Stimulated activated CD4-positive, alpha-beta T cell treated with anti-CD3 and anti-CD28 coated beads, Interleukin-1b, Interleukin-23, amount 100 ng/mL, for 1 hour (primary cell): ENCODE measurements around the gene PIK3R1.

Source experiments
- DNase-seq, 2 donors: peaks; one replicate each; pipeline ENCODE4 v3.0.0-alpha.2; 2020; ENCODE audit warnings: low read depth in 2 of 2

The PIK3R1 gene

DNA sequence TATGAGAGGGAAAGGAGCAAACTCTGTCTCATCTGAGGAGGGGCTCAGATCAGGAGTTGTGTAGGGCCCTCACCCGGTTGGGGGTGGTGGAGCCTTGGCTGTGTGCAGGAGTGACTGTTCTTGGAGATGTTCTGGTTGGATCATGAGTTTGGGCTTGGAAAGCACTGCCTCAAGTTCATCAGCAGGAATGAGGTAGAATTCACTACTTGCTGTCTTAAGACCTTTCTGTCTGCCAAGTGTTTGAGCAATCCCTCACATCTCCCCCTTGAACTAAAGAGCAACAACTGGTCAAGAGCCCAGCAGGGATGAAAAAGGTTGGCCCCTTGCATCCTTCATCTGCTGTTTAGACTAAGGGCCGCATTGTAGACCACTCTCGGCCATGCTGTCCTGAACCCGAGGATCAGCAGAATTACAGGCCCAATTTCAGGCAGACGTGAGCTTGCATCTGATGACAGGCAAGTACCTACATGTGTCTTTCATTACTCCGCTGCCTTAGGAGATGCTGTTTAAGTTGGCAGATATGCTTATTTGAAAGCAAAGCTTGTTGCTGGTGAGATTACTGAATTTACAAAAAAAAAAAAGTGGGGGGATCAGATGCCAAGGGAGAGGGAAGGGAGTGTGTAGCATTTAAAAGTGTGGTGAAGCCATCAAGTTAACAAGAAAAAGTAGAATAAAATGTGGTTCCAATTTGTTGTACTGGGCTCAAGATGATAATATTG lies 36.4 kb downstream of the PIK3R1 start:
- no peak for DNase-seq

DNA sequence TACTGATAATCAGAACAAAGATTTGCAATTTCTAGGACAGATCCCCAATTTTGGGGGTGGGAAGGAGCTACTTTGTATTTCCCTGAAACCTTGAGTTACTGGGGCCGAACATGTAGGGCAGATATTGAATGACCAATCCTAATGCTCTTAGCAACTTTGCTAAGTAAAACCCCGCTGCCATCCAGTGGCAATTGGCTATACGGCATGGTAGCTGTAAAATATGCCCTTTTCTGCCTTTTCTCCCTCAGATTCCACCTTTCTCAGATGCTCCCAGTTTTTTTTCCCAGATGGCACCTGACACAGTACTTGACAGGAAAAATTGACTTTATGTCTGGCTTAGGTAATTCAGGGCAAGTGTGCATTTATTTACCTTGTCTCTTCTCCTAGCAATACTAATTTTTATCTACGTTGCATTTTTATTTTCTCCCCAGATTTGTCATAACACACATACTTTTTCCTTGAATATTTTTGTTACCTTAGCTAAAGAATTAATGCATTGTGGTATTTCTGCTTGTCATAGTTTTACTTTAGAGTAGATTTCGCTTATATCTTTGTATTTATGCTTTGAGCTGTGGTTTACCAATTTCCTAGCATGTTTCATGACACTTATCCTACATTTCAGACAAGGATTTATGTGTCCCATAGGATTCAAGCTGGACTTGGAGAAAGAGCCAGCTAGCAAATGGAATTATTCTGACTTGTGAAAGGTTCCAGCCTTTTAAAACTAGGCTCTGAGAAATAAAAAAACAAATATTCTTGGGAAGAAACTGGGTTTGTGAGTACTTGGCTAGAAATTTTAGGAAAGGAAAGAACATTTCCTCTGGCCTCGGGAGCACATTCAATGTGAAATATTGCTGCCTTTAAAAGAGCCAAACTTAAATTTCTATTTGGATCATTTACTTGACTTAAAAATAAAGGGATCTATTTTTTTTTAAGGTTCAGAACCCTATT lies 37.4 kb downstream of the PIK3R1 start:
- DNase-seq, result peak in 1 of 2 donors; percentile 11

DNA sequence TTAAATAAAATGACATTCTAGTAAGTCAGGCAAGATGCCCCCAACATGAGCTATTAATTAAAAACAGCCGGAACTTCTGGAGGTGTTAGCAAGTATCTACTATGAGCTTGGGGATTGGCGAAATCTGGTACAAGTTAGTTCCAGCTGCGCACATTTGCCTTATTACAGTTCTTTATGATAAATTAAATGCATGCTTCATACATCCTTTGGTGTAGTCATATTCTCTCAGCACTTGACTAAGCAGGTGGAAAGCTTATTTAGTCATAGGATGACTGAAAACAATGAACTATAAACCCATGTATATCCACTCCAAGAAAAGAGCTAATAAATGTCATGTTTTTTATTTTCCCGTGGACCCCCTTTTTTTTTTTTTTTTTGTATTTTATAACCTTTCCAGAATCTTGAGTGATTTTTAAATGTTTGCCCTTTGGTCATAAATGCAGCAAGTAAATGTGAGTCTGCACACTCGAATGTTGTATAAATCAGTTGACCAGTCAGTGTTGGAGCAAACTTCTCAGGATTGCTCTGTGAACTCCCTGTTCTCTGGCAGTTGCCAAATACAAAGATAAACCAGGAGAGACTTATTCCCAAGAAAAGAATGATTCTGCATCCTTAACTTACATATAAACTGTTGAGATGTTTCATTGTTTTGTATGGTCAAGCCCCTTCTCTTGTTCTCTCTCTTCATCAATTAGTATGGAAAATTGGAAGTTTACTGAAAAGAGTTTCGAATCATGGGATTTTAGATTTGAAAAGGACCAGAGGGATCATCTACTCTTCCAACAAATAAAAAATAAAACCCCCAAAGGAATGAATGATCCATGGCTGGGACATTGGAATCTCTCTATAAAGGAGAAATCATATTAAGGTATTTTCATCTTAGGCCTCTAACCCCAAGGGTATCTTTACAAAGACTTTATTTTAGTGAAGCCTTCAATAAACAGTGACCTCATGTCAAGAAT lies 38.3 kb downstream of the PIK3R1 start:
- no peak for DNase-seq

DNA sequence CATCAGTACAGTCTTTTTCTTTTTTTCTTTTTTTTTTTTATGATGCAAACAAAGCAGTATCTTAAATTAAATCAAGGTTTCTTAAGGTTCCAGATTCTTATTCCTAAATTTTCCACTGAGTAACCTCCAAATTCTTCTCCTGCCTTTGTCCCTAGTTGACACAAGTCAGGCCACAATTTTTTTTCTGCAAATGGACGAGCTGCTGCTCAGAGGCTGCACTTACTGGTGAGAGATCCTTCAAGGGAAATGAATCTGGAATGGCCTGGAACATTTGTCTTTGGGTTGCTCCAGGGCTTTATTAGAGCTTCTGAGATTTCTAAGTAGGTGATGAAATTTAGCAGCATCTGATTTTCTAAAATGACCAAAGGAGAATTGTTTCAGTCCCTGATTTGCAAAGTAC lies 39.3 kb downstream of the PIK3R1 start:
- DNase-seq, result no peak

- no peak for DNase-seq
Observed at GRCh38 chr5:68255305-68256120, 40.0 kb downstream of the PIK3R1 start.

GRCh38 chr5:68257210-68257609 lies 41.7 kb downstream of the PIK3R1 start:
- no peak for DNase-seq

DNA sequence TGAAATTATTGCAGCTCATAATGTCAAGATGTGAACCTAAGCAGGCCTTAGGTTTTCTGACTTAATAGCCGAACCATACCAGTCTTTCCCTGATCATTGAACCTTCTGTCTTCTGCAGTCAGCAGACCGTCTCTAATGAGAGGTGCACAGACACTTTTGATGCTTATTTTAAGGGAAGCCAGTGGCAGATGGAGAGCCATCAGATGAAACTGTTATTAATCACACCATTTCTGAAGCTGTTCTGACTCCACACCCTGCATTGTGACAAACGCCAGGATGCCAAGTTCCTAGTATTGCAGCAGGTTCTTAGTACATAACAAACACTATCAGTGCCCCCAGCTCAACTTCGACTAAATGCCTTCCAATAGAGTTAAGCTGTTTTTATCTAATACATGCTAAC lies 43.0 kb downstream of the PIK3R1 start:
- DNase-seq, result no peak

- DNase-seq, result no peak
Observed at GRCh38 chr5:68259700-68260099, 44.1 kb downstream of the PIK3R1 start.

- DNase-seq, result no peak
Observed at GRCh38 chr5:68260467-68260866, 44.9 kb downstream of the PIK3R1 start.

GRCh38 chr5:68261169-68261568 lies 45.6 kb downstream of the PIK3R1 start:
- DNase-seq, result no peak

DNA sequence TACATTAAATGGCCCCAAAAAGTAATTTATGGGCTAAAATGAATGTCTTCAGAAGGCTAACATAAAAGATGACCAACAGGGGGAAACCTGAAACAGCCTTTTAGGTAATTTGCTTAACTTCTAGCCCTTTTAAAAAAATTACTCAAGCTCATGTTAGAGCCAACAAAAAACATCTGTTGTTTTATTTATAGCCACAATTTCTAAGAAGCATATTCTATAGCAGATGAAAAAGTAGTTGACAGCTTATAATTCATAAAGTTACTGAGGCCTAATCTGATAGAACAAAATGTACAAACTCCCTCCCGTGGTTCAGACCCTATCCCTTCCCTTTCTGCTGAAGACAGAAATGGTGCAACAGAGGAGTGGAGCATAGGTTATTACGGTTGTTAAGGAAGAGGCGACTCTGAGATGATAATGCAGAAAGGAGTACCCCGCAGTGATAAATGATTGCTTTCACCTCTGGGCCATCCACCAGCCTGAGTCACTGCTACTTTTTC lies 46.1 kb downstream of the PIK3R1 start:
- no peak for DNase-seq

DNA sequence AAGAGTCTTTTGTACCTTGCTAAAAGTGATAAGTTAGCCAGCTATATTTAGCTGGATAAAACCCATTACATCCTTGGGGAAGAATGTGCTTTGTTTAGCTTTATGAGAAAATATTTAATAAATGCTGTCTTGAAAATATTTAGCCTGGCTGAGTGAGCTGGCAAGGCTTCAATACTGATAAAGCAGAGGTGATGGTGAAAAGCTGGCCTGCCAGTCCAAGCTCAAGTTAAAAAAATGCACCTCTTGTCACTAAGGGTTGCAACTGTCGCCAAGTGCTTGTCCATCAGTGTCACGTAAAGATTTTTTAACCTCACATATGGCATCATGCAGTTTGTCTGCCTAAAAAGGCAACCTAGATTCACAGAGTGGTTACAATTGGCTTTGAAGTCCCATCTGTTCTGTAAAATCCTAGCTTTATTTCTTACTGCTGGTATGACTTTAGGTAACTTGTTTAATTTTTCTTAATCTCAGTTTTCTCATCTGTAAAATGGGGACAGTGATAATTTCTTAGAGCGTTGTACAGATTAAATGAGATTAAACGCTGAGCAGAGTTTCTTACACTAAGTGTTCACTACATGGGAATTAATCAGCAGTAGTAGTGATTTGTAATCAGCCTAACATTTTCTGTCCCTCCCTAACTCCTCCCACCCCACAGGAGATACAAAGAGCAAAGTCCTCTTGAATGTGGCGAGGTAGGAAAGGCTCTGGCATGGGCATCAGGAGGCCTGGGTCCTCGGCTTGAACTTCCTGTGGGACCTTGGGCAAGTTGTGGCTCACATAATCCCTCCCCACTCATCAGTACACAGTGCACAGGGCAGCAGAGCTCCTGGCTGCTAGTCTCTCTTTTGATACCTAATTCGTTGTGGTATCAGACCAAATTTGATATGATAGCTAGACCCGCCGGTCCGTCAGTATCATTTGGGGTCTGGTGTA lies 48.7 kb downstream of the PIK3R1 start:
- no peak for DNase-seq

DNA sequence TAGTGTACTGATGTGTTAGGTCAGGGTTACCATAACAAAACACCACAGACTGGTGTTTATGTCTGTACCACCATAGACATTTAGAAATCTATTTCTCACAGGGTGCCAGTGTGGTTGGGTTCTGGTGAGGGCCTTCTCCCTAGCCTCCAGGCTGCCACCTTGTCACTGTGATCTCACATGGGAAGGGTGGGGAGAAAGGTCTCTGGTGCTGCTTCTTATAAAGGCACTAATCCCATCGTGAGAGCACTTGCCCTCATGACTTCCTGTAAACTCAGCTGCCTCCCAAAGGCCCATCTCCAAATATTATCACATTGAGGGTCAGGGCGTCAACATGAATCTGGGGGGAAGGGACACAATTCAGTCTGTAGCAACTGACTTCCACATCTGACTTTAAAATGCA lies 49.8 kb downstream of the PIK3R1 start:
- DNase-seq, result no peak

GRCh38 chr5:68265822-68266395 lies 50.4 kb downstream of the PIK3R1 start:
- no peak for DNase-seq

GRCh38 chr5:68266457-68266856 lies 50.9 kb downstream of the PIK3R1 start:
- no peak for DNase-seq

DNA sequence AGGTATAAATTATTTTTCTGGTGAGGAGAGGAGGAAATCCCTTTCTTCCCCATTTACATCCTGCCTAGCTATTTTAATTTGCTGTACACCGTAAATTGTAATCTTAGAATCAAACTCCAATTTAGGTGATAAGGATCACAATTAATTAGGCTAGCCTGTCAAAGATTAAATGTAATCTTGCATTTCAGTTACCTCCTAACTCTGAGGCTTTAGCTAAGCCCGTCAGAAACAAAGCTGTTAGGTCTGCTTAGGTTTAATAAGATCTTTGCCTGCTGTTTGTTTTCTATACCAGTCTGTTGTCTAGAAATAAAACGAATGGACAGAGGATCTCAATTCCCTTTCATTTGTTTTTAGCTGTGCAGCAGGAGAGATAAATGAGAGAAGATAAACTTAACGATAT lies 51.5 kb downstream of the PIK3R1 start:
- DNase-seq, result no peak

DNA sequence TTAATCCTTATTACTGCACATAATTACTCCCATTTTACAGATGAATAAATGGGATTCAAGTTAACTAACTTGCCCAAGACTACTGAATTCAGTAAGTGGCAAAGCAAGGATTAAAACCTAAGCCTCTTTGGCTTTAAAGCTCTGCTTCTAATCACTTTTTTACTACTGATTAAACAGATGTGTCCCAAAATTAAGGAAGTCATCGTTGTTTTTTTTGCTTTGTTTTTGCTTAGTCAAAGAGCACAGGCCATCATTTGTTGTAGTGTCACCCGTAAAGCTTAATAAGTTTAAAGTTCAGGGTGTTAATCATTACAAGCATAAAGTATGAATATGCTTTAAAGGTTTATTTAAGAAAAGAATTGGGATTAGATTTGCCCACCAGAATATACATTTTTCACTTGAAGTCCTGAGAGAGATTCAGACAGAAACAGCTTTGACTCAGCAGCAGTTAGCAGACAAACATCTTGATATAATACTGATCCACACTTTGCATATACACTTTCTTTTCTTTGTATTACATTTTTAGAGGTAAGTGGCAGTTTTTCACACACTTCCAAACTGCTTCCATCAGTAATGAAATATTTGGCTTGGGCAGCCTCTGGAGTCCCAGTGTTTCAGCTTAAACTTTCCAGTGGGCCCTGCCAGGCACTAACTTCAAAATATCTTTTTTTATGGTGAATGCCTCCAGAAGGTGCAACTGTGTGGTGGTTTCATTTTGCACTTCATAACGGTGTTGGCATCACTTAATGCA lies 52.7 kb downstream of the PIK3R1 start:
- DNase-seq, result no peak

- DNase-seq, result no peak
Observed at GRCh38 chr5:68268852-68269130, 53.2 kb downstream of the PIK3R1 start.

GRCh38 chr5:68269820-68270219 lies 54.3 kb downstream of the PIK3R1 start:
- no peak for DNase-seq
